ENCODE measurements around the gene ANKRD66.

ANKRD66 gene
- total RNA-seq = 0 reads per million in 9 experiments

DNA sequence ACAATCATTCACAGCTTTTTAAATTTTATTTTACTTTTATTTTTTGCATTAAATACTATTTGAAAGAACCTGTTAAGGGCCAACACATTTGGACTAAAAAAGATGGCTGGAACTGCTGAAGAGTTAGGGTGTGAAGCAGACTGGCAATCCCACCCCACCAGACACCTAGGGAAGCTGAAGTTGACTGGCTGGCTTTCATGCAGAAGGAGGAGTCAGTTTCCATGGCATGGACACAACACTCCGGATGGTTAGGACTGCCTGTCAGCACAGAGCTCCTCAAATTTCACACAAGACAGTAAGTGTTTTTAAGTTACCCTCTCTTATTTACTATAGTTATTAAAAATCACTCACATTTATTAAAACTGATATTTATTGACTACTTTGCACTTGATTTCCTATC is at the start of gene ANKRD66:
Gene ANKRD66 (plus strand): TSS at position 238 of the 400 bp plus-strand sequence. CDS start 5,016 bp downstream, outside the sequence.
- DNase-seq = no peak
- no peak within 1 kb of the TSS for H3K4me3 Mint-ChIP-seq

DNA sequence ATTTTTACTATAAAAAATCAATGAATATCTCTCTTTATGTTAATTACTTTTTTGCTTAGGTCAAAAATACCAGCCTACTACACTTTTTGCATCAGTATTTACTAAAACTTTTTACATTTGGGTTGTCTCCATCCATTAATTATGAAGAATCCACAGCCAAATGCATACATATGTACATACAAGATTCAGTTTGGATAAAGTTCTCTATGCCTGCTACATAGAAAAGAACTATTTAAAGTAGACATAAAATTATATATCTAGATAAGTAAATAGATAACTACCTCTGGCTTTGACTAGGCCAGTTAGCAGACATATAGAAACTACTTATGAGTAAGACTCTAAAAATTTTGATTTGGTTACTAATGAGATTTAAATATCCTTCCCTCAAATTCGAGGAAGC is 46.8 kb upstream of the ANKRD66 start:
- H3K36me3 Mint-ChIP-seq (ENCODE audit: insufficient read depth) = no peaks in the 10 kb centered on the region

More for the DNA sequence above, at the start of gene ANKRD66:
- H3K4me1 Mint-ChIP-seq (ENCODE audit: low read depth in 2 of 2) = no peaks in the 10 kb centered on the region
- H3K27ac Mint-ChIP-seq = no peak within 1 kb of the TSS
- no peak for ATAC-seq (replicated peaks)
- peaks cover 6 to 16% of the 10 kb centered on the region in 2 donors for H3K27me3 Mint-ChIP-seq
- no peaks in the 10 kb centered on the region for H3K36me3 Mint-ChIP-seq (ENCODE audit: insufficient read depth)
- no peaks in the 10 kb centered on the region for H3K9me3 Mint-ChIP-seq

DNA sequence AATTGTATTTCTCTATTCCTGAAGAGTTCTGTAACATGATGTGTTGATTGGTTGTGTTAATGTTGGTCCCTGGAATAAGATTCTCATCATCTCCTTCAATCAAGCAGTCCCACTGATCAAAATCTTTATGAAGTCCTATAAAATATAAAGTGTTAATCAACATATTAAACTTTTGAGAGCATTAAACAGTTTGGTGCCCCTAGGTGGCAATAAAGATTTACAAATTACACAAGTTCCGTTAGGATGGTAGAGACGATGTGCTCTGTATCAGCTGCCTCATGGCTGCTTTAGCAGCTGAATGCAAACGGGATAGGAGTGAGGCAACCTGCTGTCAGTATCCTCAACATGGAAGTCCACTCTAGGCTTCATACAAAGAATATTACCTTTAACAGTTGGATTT is 42.2 kb upstream of the ANKRD66 start:
- Mint-ChIP-seq H3K27me3 (peaks cover 23 to 34% of the 10 kb centered on the region in 2 donors), H3K9me3 (no peaks in the 10 kb centered on the region), H3K4me3 (no peak overlapping the region), H3K36me3 (ENCODE audit: insufficient read depth) (no peaks in the 10 kb centered on the region), H3K4me1 (ENCODE audit: low read depth in 2 of 2) (no peaks in the 10 kb centered on the region), H3K27ac (no peak overlapping the region)
- ATAC-seq (replicated peaks) (no peak), DNase-seq (no peak)

More for the DNA sequence above, 46.8 kb upstream of the ANKRD66 start:
- H3K4me3 Mint-ChIP-seq = no peak overlapping the region
- no peaks in the 10 kb centered on the region for H3K4me1 Mint-ChIP-seq (ENCODE audit: low read depth in 2 of 2)
- H3K27me3 Mint-ChIP-seq = peaks cover 21 to 31% of the 10 kb centered on the region in 2 donors
- no peak for ATAC-seq (replicated peaks)
- H3K9me3 Mint-ChIP-seq = no peaks in the 10 kb centered on the region
- H3K27ac Mint-ChIP-seq = no peak overlapping the region
- DNase-seq = no peak

GRCh38 chr6:46706464-46706863 is 40.3 kb upstream of the ANKRD66 start:
- ATAC-seq (replicated peaks) = no peak
- H3K4me1 Mint-ChIP-seq (ENCODE audit: low read depth in 2 of 2) = no peaks in the 10 kb centered on the region
- H3K4me3 Mint-ChIP-seq = no peak overlapping the region
- no peaks in the 10 kb centered on the region for H3K36me3 Mint-ChIP-seq (ENCODE audit: insufficient read depth)
- no peak overlapping the region for H3K27ac Mint-ChIP-seq
- no peak for DNase-seq
- H3K27me3 Mint-ChIP-seq = peaks cover 28 to 41% of the 10 kb centered on the region in 2 donors
- H3K9me3 Mint-ChIP-seq = no peaks in the 10 kb centered on the region

GRCh38 chr6:46711491-46711890 is 35.2 kb upstream of the ANKRD66 start:
- ATAC-seq (replicated peaks) (no peak), DNase-seq (no peak)
- Mint-ChIP-seq H3K27me3 (peaks cover 18 to 20% of the 10 kb centered on the region in 2 donors), H3K9me3 (no peaks in the 10 kb centered on the region), H3K27ac (no peak overlapping the region), H3K4me1 (ENCODE audit: low read depth in 2 of 2) (no peaks in the 10 kb centered on the region), H3K4me3 (no peak overlapping the region), H3K36me3 (ENCODE audit: insufficient read depth) (no peaks in the 10 kb centered on the region)

GRCh38 chr6:46715141-46715540 is 31.6 kb upstream of the ANKRD66 start:
- no peak for ATAC-seq (replicated peaks)
- Mint-ChIP-seq H3K36me3 (ENCODE audit: insufficient read depth) (no peaks in the 10 kb centered on the region), H3K4me3 (no peak overlapping the region), H3K27ac (no peak overlapping the region), H3K4me1 (ENCODE audit: low read depth in 2 of 2) (peaks cover 2 to 3% of the 10 kb centered on the region in 2 donors), H3K9me3 (no peaks in the 10 kb centered on the region), H3K27me3 (peaks cover 17 to 24% of the 10 kb centered on the region in 2 donors)
- DNase-seq = no peak

GRCh38 chr6:46719099-46719498 is 27.6 kb upstream of the ANKRD66 start:
- DNase-seq (no peak), ATAC-seq (replicated peaks) (no peak)
- H3K27me3 Mint-ChIP-seq = peaks cover 32 to 34% of the 10 kb centered on the region in 2 donors

GRCh38 chr6:46720401-46720800 is 26.3 kb upstream of the ANKRD66 start:
- no peak for DNase-seq
- Mint-ChIP-seq H3K4me3 (no peak overlapping the region), H3K4me1 (ENCODE audit: low read depth in 2 of 2) (peaks cover 2 to 3% of the 10 kb centered on the region in 2 donors), H3K27ac (no peak overlapping the region), H3K9me3 (no peaks in the 10 kb centered on the region), H3K36me3 (ENCODE audit: insufficient read depth) (no peaks in the 10 kb centered on the region), H3K27me3 (peaks cover 44 to 45% of the 10 kb centered on the region in 2 donors)
- no peak for ATAC-seq (replicated peaks)

More at GRCh38 chr6:46719099-46719498, 27.6 kb upstream of the ANKRD66 start:
- Mint-ChIP-seq H3K36me3 (ENCODE audit: insufficient read depth) (no peaks in the 10 kb centered on the region), H3K27ac (no peak overlapping the region), H3K9me3 (no peaks in the 10 kb centered on the region), H3K4me1 (ENCODE audit: low read depth in 2 of 2) (peaks cover 2 to 3% of the 10 kb centered on the region in 2 donors), H3K4me3 (no peak overlapping the region)

DNA sequence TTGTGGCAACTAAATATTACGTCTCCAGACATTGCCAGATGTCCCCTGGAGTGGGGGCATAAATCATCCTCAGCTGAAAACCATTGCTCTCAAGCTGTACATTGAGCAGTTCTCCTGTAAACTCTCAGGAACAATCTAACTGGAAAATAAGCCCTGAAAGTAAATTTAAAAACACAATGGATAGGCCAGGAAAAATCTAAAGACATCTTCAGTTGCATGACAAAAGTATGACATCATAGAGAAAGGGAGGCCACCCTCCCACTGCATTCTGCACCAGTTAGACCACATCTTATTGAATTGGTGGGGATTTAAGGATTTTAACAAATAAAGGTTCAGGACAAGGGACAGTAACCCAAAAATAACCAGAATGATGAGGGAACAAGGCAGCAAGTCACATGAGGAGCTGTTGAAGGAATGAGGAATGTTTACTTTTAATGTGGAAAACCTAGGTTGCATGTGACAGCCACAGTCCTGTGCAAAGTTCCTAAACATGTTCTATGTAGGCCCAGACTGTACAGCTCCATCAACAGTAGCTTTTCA is 16.9 kb upstream of the ANKRD66 start:
- Mint-ChIP-seq H3K36me3 (ENCODE audit: insufficient read depth) (no peaks in the 10 kb centered on the region), H3K27me3 (peaks cover 57 to 79% of the 10 kb centered on the region in 2 donors), H3K9me3 (no peaks in the 10 kb centered on the region), H3K27ac (no peak overlapping the region), H3K4me1 (ENCODE audit: low read depth in 2 of 2) (peaks cover 2 to 4% of the 10 kb centered on the region in 2 donors), H3K4me3 (no peak overlapping the region)
- ATAC-seq (replicated peaks) (no peak), DNase-seq (no peak)

DNA sequence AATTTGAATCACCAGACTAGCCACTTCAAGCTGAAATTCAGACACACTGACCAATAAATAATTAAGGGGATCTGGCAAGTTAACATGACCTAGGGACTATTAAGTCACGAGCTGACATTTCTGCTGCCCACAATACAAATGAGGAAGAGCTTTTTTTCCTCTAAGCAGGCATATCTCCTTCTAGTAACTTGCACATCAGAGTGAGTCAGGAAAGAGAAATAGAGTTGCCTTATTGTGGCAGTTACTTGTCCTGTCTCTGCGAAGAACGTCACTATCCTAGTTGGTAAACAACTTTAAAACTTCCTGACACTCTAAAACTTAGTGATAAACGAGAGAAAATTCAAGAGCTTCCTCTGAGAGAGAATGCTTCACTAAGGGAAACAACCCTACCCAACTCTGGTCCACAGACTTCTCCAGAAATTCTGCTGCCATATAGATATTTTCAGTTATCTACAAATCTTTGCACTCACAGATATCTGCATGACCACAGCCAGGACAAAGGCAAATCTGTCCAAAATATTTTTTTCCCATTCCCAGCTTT is 15.7 kb upstream of the ANKRD66 start:
- Mint-ChIP-seq H3K9me3 (no peaks in the 10 kb centered on the region), H3K27ac (no peak overlapping the region), H3K27me3 (peaks cover 60 to 85% of the 10 kb centered on the region in 2 donors), H3K36me3 (ENCODE audit: insufficient read depth) (no peaks in the 10 kb centered on the region), H3K4me1 (ENCODE audit: low read depth in 2 of 2) (peaks cover 4 to 5% of the 10 kb centered on the region in 2 donors), H3K4me3 (no peak overlapping the region)
- ATAC-seq (replicated peaks) (no peak), DNase-seq (no peak)

GRCh38 chr6:46733341-46733801 is 13.4 kb upstream of the ANKRD66 start:
- H3K4me3 Mint-ChIP-seq = no peak overlapping the region
- peaks cover 4 to 5% of the 10 kb centered on the region in 2 donors for H3K4me1 Mint-ChIP-seq (ENCODE audit: low read depth in 2 of 2)
- no peaks in the 10 kb centered on the region for H3K36me3 Mint-ChIP-seq (ENCODE audit: insufficient read depth)
- no peak for ATAC-seq (replicated peaks)
- no peak for DNase-seq
- peaks cover 74 to 89% of the 10 kb centered on the region in 2 donors for H3K27me3 Mint-ChIP-seq
- H3K27ac Mint-ChIP-seq = no peak overlapping the region
- no peaks in the 10 kb centered on the region for H3K9me3 Mint-ChIP-seq

- Mint-ChIP-seq H3K27me3 (peaks cover 72 to 75% of the 10 kb centered on the region in 2 donors), H3K27ac (no peak within 1 kb of the TSS), H3K4me1 (ENCODE audit: low read depth in 2 of 2) (peaks cover 4 to 5% of the 10 kb centered on the region in 2 donors), H3K36me3 (ENCODE audit: insufficient read depth) (no peaks in the 10 kb centered on the region), H3K4me3 (peak within 1 kb of the TSS; percentile 32 to 46), H3K9me3 (no peaks in the 10 kb centered on the region)
- ATAC-seq (replicated peaks) = no peak
- no peak for DNase-seq
Observed at GRCh38 chr6:46734867-46735719, 11.6 kb upstream of the ANKRD66 start, which contains the start of gene PLA2G7. Gene PLA2G7, minus strand, starts transcription at chr6:46735375. Its CDS starts 12,484 bp downstream, at chr6:46722891.

- no peak for DNase-seq
- Mint-ChIP-seq H3K4me3 (no peak overlapping the region), H3K36me3 (ENCODE audit: insufficient read depth) (no peaks in the 10 kb centered on the region), H3K27me3 (peaks cover 69% of the 10 kb centered on the region in 2 donors), H3K9me3 (no peaks in the 10 kb centered on the region), H3K4me1 (ENCODE audit: low read depth in 2 of 2) (peaks cover 4 to 5% of the 10 kb centered on the region in 2 donors), H3K27ac (no peak overlapping the region)
- ATAC-seq (replicated peaks) = no peak
Observed at GRCh38 chr6:46735720-46736031, 11.1 kb upstream of the ANKRD66 start.

Measured in effector memory CD8-positive, alpha-beta T cell (primary cell).